K562 (cell line): ENCODE results near the gene AKAP10. TPM values are rescaled to one million over a fixed set of nuclear protein-coding genes. Genes with fewer than 3 reads are reported as not detected.

Experiments used
- ATAC-seq: fragments of 200-7000 bp; cut with Tn5 transposase; 3 replicates; pipeline ENCODE4 v1.9.1; 2020; ENCODE audit warnings: moderate library complexity
- BruUV-seq: library from RNA; stranded (reverse); fragments of 400-500 nt; replicated peaks from 2 replicates; lab custom pipeline; 2021; lab: Mats Ljungman, UMichigan
- CTCF ChIA-PET: fragments of 300-600 bp; formaldehyde crosslinking; extraction: SDS; loops from one replicate; lab custom pipeline; 2021; ENCODE audit warnings: low intra/inter-chr PET ratio; lab: Yijun Ruan, JAX
- POLR2A ChIA-PET: fragments of 300-600, 350-650 bp; sonication (Branson Sonifier 250); formaldehyde crosslinking; extraction: SDS; loops from one replicate; lab custom pipeline; 2021; ENCODE audit warnings: antibody characterized with exemption, inconsistent platforms; lab: Yijun Ruan, JAX
- DNase-seq, 4 experiments: peaks; one replicate each; pipeline versions ENCODE4 v3.0.0 to v3.0.0-alpha.2; 2011 to 2018; ENCODE audit warnings: low spot score in 3 of 4, mixed read lengths in 3 of 4; ENCODE audit errors: extremely low read depth in 1 of 4
- FAIRE-seq: peaks from 2 replicates; lab custom pipeline; 2011; peaks lifted over from hg19 to GRCh38; lab: Jason Lieb, UNC
- H2AFZ ChIP-seq: 2 replicates; pipeline ENCODE4 v1.6.0; 2011; ENCODE audit warnings: low read depth, low read length, control low read depth, inconsistent platforms
- H3K27ac ChIP-seq: fragments of 200-600 bp; 3 replicates; pipeline ENCODE4 v1.8.0; 2011; ENCODE audit warnings: low read depth, mild to moderate bottlenecking, control low read depth, inconsistent platforms, low read length, moderate library complexity, mixed read lengths; ENCODE audit errors: extremely low read depth
- H3K27me3 ChIP-seq, 2 experiments: fragments of 300-600 bp in 1 of 2; 2 replicates in 1 of 2; 3 replicates in 1 of 2; pipeline versions ENCODE4 v1.6.0 to v1.8.0; 2011; ENCODE audit warnings: inconsistent platforms in 2 of 2, low read length in 2 of 2, mild to moderate bottlenecking in 1 of 2, mixed read lengths in 1 of 2, moderate library complexity in 1 of 2; ENCODE audit not compliant: control insufficient read depth in 2 of 2, insufficient read depth in 2 of 2
- H3K36me3 ChIP-seq: fragments of 300-600 bp; 3 replicates; pipeline ENCODE4 v1.8.0; 2011; ENCODE audit warnings: mild to moderate bottlenecking, low read length, inconsistent platforms; ENCODE audit not compliant: control insufficient read depth, insufficient read depth
- H3K4me1 ChIP-seq, 2 experiments: fragments of 200-600 bp in 1 of 2; replicated peaks in 1 of 2; 2 replicates in 1 of 2; 3 replicates in 1 of 2; pipeline versions ENCODE4 v1.5.1 to v1.8.0; 2011; ENCODE audit warnings: inconsistent platforms in 2 of 2, low read length in 2 of 2, mild to moderate bottlenecking in 1 of 2, mixed read lengths in 1 of 2, moderate library complexity in 1 of 2; ENCODE audit not compliant: control insufficient read depth in 2 of 2, insufficient read depth in 2 of 2
- H3K4me2 ChIP-seq: 2 replicates; pipeline ENCODE4 v1.6.1; 2011; ENCODE audit warnings: low read length, control low read depth, inconsistent platforms, mixed read lengths; ENCODE audit not compliant: insufficient read depth
- H3K4me3 ChIP-seq: fragments of 200-600 bp; sonication (generic), shearing (Covaris generic); 2 replicates; pipeline ENCODE4 v1.5.1; 2016; ENCODE audit warnings: control low read depth, inconsistent platforms
- H3K79me2 ChIP-seq: fragments of 200-600 bp; 3 replicates; pipeline ENCODE4 v1.8.0; 2011; ENCODE audit warnings: low read length, inconsistent platforms; ENCODE audit not compliant: control insufficient read depth, insufficient read depth
- H3K9ac ChIP-seq, 2 experiments: 2 replicates each; pipeline versions ENCODE4 v1.6.0 to v1.6.1; 2011; ENCODE audit warnings: low read depth in 2 of 2, low read length in 2 of 2, control low read depth in 1 of 2, inconsistent platforms in 1 of 2, mild to moderate bottlenecking in 1 of 2, mixed read lengths in 1 of 2; ENCODE audit not compliant: insufficient read depth in 1 of 2
- H3K9me1 ChIP-seq: one replicate; pipeline ENCODE4 v1.6.0; 2011; ENCODE audit warnings: inconsistent platforms, mild to moderate bottlenecking, low read length, moderate library complexity; ENCODE audit not compliant: control insufficient read depth, insufficient read depth
- H3K9me3 ChIP-seq: replicated peaks from 2 replicates; pipeline ENCODE4 v1.5.1; 2011; ENCODE audit warnings: low read depth, low read length, inconsistent platforms; ENCODE audit not compliant: control insufficient read depth, insufficient read depth
- H4K20me1 ChIP-seq: replicated peaks from 2 replicates; pipeline ENCODE4 v1.6.1; 2011; ENCODE audit warnings: low read length, inconsistent platforms, mixed read lengths; ENCODE audit not compliant: control insufficient read depth, insufficient read depth
- CC2D1A ChIP-seq: fragments of 450-650 bp; IDR thresholded peaks from 2 replicates; pipeline ENCODE4 v1.6.1; 2017; ENCODE audit warnings: mild to moderate bottlenecking
- CEBPG ChIP-seq, 3 experiments: fragments of 200-800 bp in 1 of 3; sonication (Bioruptor generic) in 1 of 3; sonication (generic) in 1 of 3; formaldehyde crosslinking in 1 of 3; IDR thresholded peaks in 2 of 3; conservative IDR thresholded peaks in 1 of 3; 2 replicates each; pipeline versions ENCODE4 v1.6.1 to v1.8.0; 2016 to 2022; ENCODE audit warnings: missing compliant biosample characterization in 2 of 3, missing genetic modification characterization in 2 of 3, mild to moderate bottlenecking in 1 of 3, missing genetic modification reagents in 1 of 3
- CHD2 ChIP-seq: IDR thresholded peaks from 2 replicates; pipeline ENCODE4 v1.6.1; 2011; ENCODE audit warnings: low read depth, low read length
- GTF2F1 ChIP-seq: IDR thresholded peaks from 2 replicates; pipeline ENCODE4 v1.6.1; 2011; ENCODE audit warnings: low read depth, low read length, improper control_type of control experiment
- MAFF ChIP-seq: IDR thresholded peaks from 2 replicates; pipeline ENCODE4 v1.6.1; 2012; ENCODE audit warnings: low read length, improper control_type of control experiment
- MTF1 ChIP-seq: fragments of 250-450 bp; sonication (Bioruptor Pico); IDR thresholded peaks from 2 replicates; pipeline ENCODE4 v1.9.0; 2021; ENCODE audit warnings: moderate library complexity, mild to moderate bottlenecking, inconsistent platforms, borderline replicate concordance
- SRF ChIP-seq, 2 experiments: fragments of 250-450, 450-650 bp in 1 of 2; sonication (Bioruptor Pico) in 1 of 2; sonication (generic) in 1 of 2; formaldehyde crosslinking; IDR thresholded peaks; 2 replicates each; pipeline versions ENCODE4 v1.5.0 to v1.5.1; 2020 to 2022; ENCODE audit warnings: mild to moderate bottlenecking in 1 of 2, missing genetic modification reagents in 1 of 2
- TAF9B ChIP-seq: fragments of 450-650 bp; IDR thresholded peaks from 2 replicates; pipeline ENCODE4 v1.6.1; 2018; ENCODE audit warnings: mild to moderate bottlenecking; ENCODE audit not compliant: partially characterized antibody
- TCF3 ChIP-seq: sonication (generic); formaldehyde crosslinking; IDR thresholded peaks from 2 replicates; pipeline ENCODE4 v1.4.0; 2020; ENCODE audit warnings: mild to moderate bottlenecking, missing genetic modification reagents
- TCF7L2 ChIP-seq: fragments of 150-350 bp; IDR thresholded peaks from 2 replicates; pipeline ENCODE4 v1.6.1; 2016; ENCODE audit warnings: low read depth, mild to moderate bottlenecking, low read length, moderate library complexity
- TCFL5 ChIP-seq: fragments of 250-450 bp; sonication (Bioruptor Pico); conservative IDR thresholded peaks from 2 replicates; pipeline ENCODE4 v1.6.1; 2021; ENCODE audit warnings: mild to moderate bottlenecking, moderate library complexity, matching md5 sums
- TFE3 ChIP-seq: fragments of 450-650 bp; formaldehyde crosslinking; IDR thresholded peaks from 2 replicates; pipeline ENCODE4 v1.4.0; 2020; ENCODE audit warnings: mild to moderate bottlenecking, mixed read lengths
- ZNF354B ChIP-seq: fragments of 250-450 bp; sonication (Bioruptor Pico); IDR thresholded peaks from 2 replicates; pipeline ENCODE4 v1.4.0; 2020
- ZNF583 ChIP-seq: fragments of 250-450 bp; sonication (Bioruptor Pico); IDR thresholded peaks from 2 replicates; pipeline ENCODE4 v1.4.0; 2020
- WGBS: fragments of 100-300 bp; shearing (Covaris generic); methylation state at CpG from one replicate; pipeline ENCODE4 v1.1.6; 2016; ENCODE audit warnings: low coverage, mixed read lengths; ENCODE audit not compliant: insufficient coverage; ENCODE audit errors: missing lambda C conversion rate; 5-methylcytosine and 5-hydroxymethylcytosine counted together
- in situ Hi-C: fragments of 300-500 bp; cut with MboI; formaldehyde crosslinking; loops from 4 replicates; pipeline ENCODE4 v1.15.0; 2018; ENCODE audit warnings: inconsistent platforms, mixed read lengths
- intact Hi-C: fragments of 100-400 bp; cut with micrococcal nuclease; formaldehyde crosslinking; loops from 2 replicates; pipeline ENCODE4 v1.14.2; 2022
- polyA plus RNA-seq, 8 experiments: library from polyadenylated mRNA; depleted of rRNA in 4 of 8; stranded (reverse) in 5 of 8; unstranded in 3 of 8; fragments of >200 nt; fragmentation: Nextera tagmentation in 2 of 8; fragmentation: Illumina TruSeq in 1 of 8; extraction: Ambion mirVana in 2 of 8; extraction: Trizol in 1 of 8; gene quantifications; 2 replicates each; pipeline versions ENCODE4 v1.2.1 to v1.2.3, GENCODE V29; 2011 to 2014; ENCODE audit warnings: inconsistent platforms in 1 of 8, missing spikeins in 1 of 8
- total RNA-seq, 7 experiments: library from RNA; depleted of rRNA in 6 of 7; stranded (reverse); fragments of >200 nt in 6 of 7; fragmentation: Illumina TruSeq in 2 of 7; extraction: Trizol in 2 of 7; gene quantifications; 2 replicates each; pipeline versions ENCODE4 v1.2.1 to v1.2.3, GENCODE V29; 2011 to 2021; ENCODE audit warnings: low replicate concordance in 1 of 7

AKAP10 gene
- total and polyA plus RNA-seq, 9 of the 15 experiments (the other 6 are each of a cell fraction or from before 2014, with no cell fraction given) = 4.0 to 20.3 (median 8.2) TPM

GRCh38 chr17:19868079-19868395, 109.6 kb downstream of the AKAP10 start:
- no peak for TF ChIP-seq CEBPG (CRISPR knock-in tag; IDR thresholded peaks at IDR 0.05)
- TF ChIP-seq CEBPG (tag; conservative IDR thresholded peaks at IDR 0.05 in 1 of 2, IDR thresholded peaks at IDR 0.05 in 1 of 2) = no peak
- TF ChIP-seq TFE3 = no peak
- TF ChIP-seq ZNF354B (CRISPR knock-in tag) = no peak
- TF ChIP-seq GTF2F1 = no peak
- TF ChIP-seq MAFF = no peak
- TF ChIP-seq TCF3 (CRISPR knock-in tag) = no peak
- no peak for TF ChIP-seq MTF1 (CRISPR knock-in tag)
- TF ChIP-seq CHD2 = no peak
- TF ChIP-seq TCF7L2 = no peak
- TF ChIP-seq ZNF583 (CRISPR knock-in tag) = no peak
- no peak for TF ChIP-seq TCFL5
- no peak for TF ChIP-seq SRF (CRISPR knock-in tag; IDR thresholded peaks at IDR 0.05)
- no peak for TF ChIP-seq CC2D1A
- TF ChIP-seq TAF9B = no peak
- TF ChIP-seq, all 486 proteins: peak for 0
- whole genome bisulfite sequencing = 60% methylated on average over 6 of the region's 23 CpGs
- Histone ChIP-seq H4K20me1 (no peaks in the 10 kb centered on the region), H3K9me3 (no peaks in the 10 kb centered on the region), H3K4me3 (no peak overlapping the region), H3K4me1 (no peaks in the 10 kb centered on the region; a peak in 1 of 5 replicates), H3K79me2 (no peaks in the 10 kb centered on the region), H2AFZ (no peak overlapping the region), H3K9me1 (no peaks in the 10 kb centered on the region), H3K27me3 (no peaks in the 10 kb centered on the region), H3K4me2 (no peak overlapping the region), H3K36me3 (no peaks in the 10 kb centered on the region), H3K27ac (no peak overlapping the region), H3K9ac (no peak overlapping the region)
- no peak for ATAC-seq
- no peak for FAIRE-seq
- POLR2A ChIA-PET = no interaction called here
- in situ Hi-C loops = no loop called here
- intact Hi-C loops = no loop called here
- BruUV-seq = no TSS peak
- no peak for DNase-seq
- CTCF ChIA-PET = no interaction called here
